Myocyte (in vitro differentiated cells): ENCODE measurements around the gene USP20. TPM values are rescaled to one million over a fixed set of nuclear protein-coding genes. Genes with fewer than 3 reads are reported as not detected.
"Not testable (repeated sequence)": the region's sequence is repeated elsewhere in the genome, so short reads cannot be mapped to it uniquely, and the experiment has no call there.

Experiments used
- DNase-seq: peaks from one replicate; pipeline ENCODE4 v3.0.0-alpha.2; 2012; ENCODE audit warnings: low read depth
- total RNA-seq: library from RNA; depleted of rRNA; stranded (reverse); fragments of >200 nt; gene quantifications from 2 replicates; pipeline ENCODE4 v1.2.3, GENCODE V29; 2014

USP20 gene
- total RNA-seq, 1 donor from 2014 or later = 11.8 TPM

DNA sequence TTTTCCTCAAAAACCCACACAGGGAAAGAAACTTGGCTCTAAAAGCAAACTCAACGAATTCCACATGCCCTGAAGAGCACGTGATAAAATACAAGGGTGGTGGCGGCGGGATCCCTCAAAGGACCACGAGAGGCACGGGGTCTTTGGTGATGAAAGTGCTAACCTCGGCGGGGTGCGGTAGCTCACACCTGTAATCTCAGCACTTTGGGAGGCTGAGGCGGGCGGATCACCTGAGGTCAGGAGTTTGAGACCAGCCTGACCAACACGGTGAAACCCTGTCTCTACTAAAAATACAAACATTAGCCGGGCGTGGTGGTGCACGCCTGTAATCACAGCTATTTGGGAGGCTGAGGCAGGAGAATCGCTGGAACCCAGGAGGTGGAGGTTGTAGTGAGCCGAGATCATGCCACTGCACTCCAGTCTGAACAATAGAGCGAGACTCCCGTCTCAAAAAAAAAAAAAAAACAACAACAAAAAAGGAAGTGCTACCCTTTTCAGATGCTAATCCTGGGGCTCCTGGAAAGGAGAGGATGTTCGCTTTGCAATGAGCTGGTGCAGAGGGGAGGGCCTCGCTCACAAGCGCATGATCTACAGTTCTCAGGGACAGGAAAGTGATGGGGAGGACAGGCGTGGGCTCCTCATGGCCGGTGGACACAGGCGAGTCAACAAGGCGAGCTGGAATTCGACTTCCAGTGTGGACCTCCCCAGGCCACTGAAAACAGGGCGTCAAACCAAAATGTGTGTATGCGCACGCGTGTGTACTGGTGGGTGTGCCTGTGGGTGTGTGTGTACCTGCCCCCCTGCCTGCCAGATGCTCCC, 54.1 kb downstream of the USP20 start:
- no peak for DNase-seq

- DNase-seq = no peak
Observed at GRCh38 chr9:129889941-129890717, 54.9 kb downstream of the USP20 start.

DNA sequence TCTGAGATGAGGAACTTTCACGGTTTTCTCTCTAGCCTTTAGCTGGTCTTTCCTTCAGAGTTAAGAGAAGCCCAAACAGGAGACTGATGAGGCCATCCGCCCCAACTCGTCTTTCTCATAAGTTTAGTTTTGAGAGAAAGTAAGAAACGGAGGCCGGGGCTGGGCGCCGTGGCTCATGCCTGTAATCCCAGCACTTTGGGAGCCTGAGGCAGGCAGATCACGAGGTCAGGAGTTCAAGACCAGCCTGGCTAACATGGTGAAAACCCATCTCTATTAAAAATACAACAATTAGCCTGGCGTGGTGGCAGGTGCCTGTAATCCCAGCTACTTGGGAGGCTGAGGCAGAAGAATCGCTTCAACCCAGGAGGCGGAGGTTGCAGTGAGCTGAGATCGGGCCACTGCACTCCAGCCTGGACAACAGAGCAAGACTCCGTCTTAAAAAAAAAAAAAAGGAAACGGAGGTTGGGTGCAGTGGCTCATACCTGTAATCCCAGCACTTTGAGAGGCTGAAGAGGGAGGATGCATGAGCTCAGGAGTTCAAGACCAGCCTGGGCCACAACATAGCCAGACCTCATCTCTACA, 55.6 kb downstream of the USP20 start:
- not testable (repeated sequence) for DNase-seq

DNA sequence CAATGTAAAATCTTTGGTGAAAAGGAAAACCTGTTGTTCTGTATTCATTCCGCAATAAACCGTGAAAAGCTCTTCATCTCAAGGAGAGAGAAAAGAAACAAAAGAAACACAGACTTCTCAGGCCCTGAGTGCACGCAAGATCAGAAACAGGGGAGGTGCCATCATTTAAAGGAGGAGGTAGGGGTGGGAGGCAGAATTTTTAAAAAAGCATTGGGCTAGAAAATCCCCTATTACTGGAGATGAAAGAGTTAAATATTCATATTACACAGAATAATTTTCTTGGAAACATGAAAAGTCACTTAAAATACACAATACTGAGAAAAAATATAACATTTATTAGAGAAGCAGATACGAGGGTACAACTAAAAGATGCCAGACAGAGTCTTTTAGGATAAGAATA, 56.3 kb downstream of the USP20 start:
- DNase-seq = no peak

GRCh38 chr9:129894120-129894823, 59.0 kb downstream of the USP20 start:
- DNase-seq = no peak

DNA sequence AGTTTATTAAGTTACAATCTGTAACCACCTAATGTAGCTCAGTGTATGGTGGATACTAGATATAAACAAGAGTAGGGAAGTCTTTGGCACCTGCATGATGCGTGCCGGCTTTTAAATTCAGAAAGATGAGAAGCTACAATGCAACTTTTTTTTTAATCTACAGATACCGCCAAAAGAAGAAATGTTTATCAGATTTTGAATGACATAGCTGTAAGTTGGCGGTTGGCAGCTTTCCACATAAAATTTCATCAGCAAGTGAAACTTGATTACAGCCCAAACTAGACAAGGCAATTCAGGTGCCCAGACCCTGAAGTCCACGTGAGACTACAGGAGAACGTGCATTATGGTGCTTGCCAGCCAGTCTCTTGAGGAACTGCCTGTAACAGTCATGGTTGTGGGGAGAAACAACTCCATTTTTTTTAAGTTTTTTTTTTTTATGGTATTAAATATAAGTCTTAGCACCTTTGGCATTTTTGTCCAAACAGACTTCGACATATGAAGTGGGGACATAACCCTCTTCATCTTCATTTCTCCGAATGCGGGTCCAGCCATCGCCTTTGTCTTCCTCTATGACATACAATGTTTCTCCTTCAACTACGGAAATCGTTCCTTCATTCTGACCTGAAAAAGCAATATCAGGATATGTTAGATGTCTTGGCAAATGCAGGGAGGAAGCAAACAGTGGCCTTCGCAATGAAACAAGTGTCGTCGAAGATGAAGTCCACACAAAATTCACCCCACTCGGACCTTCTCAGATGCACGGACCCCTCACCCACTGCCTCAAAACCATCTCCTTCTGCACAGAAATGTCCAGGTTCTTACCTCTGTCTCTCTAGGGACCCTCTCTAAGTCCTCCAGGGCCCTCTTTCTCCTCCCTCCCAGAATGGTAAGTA, 60.4 kb downstream of the USP20 start:
- DNase-seq = no peak

DNA sequence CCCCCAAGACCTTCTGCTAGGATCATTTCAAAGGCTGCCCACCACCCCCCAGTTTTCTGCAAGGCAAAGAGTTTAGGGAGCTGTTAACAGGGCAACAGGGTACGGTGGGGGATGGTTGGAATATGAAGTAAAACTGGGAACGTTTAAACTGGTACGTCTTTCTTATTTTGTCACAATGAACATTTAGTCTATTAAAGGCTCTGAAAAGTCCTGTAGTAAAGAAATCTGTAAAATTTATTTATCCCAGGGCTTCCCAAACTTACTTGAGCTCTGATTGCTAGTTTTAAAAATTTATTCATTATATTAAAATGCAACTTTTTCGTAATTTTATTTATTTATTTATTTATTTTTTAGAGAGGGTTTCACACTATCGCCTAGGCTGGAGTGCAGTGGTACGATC, 62.0 kb downstream of the USP20 start:
- no peak for DNase-seq

- no peak for DNase-seq
Observed at GRCh38 chr9:129898185-129898584, 62.9 kb downstream of the USP20 start.

DNA sequence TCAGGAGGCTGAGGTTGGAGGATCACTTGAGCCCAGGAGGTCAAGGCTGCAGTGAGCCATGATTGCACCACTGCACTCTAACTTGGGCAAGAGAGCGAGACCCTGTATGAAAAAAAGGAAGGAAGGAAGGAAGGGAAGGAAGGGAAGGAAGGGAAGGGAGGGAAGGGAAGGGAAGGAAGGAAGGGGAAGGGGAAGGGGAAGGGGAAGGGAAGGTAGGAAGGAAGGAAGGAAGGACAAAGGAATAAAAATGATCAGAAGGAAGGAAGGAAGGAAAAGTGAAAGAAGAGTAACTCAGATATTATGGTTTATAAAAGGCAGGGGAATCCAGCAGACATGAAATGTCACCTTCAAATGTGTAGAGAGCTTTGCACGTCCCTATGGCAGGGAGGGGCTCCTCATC, 64.4 kb downstream of the USP20 start:
- no peak for DNase-seq

DNA sequence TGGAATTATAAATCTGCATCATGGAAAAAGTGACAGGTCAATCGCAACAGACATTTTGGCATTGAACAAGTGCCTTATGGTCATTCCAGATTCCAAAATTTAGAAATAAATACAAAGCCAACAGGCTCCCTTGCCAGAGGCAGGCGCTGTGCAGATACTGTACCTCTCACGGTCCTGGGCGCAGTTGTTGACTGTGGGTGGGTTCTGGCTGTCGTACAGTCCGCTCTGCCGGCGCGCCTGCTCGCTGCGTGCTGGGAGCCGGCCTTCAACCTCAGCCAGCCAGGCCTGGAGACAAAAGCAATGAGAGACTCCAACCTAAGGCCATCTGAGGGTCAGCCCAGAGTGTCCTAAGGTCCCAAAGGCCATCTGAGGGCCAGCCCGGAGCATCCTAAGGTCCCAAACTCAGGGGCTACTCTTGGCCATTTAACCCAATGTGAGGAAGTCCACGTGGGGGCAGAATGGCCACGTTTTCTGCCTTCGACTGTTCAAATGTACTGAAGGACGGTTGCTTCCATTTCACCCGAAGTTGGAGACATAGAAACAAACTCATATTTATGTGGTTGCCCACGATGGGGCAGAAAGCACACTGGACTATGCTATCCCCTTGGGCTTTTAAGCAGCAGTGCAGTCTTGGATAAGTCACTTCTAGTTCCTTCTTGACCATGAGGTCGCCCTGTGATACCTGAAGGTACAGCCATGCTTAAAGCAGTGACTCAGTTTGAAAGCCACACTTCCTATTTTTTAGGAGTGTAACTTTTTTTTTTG, 65.2 kb downstream of the USP20 start:
- no peak for DNase-seq

DNA sequence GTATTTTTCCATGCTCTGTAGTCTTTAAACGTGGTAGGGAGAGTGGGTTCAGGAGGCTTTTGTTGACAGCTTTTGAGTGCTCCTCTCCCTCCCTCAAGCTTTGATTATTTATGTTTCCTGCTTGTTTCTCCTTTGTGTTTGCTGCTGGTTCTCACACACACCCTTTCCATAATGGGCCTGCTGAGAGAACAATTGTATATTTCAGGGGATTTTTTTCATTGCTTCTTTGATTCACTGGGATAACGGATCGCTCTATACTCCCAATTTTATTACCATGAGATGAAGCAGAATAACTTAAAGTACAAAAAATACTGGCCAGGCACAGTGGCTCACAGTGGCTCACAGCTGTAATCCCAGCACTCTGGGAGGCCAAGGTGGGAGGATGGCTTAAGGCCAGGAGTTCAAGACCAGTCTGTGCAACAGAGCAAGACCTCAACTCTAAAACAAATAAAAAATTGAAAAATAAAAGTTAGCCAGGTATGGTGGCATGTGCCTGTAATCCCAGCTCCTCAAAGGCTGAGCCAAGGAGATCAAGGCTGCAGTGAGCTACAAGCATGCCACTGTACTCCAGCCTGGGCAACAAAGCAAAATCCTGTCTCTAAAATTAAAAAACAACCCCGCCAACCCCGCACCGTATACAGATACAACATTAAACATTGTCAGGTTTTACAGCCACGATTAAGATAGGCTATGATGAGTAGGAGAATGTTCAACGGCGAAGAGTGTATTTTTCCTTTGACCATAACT, 66.9 kb downstream of the USP20 start:
- DNase-seq = no peak

DNA sequence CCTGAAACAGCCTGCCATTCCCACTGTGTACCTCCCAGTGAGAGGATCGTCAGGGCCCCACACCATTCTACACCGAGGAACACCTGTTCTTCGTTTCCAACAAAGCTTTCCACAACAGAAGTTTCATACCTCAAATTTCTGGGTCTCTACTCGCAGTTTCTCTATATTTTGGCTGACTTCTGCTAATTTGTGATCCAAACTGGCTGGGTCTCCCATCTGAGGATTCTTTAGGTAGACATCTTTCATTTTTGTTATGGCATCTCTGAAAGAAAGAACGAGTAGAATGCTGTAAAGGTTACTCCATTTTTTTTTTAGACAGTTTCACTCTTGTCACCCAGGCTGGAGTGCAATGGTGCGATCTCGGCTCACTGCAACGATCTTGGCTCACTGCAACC, 67.5 kb downstream of the USP20 start:
- DNase-seq = no peak

GRCh38 chr9:129904734-129905133, 69.5 kb downstream of the USP20 start:
- no peak for DNase-seq

GRCh38 chr9:129906298-129906697, 71.0 kb downstream of the USP20 start:
- DNase-seq = no peak

GRCh38 chr9:129907201-129907600, 71.9 kb downstream of the USP20 start:
- DNase-seq = no peak

- no peak for DNase-seq
Observed at GRCh38 chr9:129908906-129909305, 73.6 kb downstream of the USP20 start.

DNA sequence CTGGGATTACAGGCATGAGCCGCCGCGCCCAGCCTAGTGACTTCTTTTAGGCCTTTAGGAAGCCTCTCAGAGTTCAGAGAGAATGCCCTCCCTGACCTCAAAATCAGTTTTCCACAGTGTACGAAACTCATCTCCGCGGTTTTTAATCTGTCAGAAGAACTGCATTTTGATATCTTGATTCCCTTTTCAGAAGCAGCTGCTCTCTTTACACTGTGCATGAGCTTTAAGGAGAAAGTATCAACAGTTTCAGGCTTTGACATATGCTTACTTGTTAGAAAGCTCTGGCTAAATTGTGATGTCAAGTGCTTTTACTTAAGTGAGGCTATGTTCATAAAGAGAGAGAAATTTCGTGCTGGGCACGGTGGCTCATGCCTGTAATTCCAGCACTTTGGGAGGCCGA, 74.6 kb downstream of the USP20 start:
- DNase-seq = no peak

GRCh38 chr9:129910628-129911567, 75.6 kb downstream of the USP20 start:
- DNase-seq = peak; percentile 95
